Sigmoid colon (tissue), 4 donors: Measurements from ENCODE around the gene SMCO3.

ENCODE experiments used
- EP300 ChIP-seq, 4 donors: sonication (generic); formaldehyde crosslinking; IDR thresholded peaks; one replicate each; pipeline ENCODE4 v1.6.1; 2017; ENCODE audit warnings: antibody characterized with exemption in 4 of 4
- POLR2A ChIP-seq, 2 donors: fragments of 450-650 bp; IDR thresholded peaks; one replicate each; pipeline ENCODE4 v1.6.1; 2016; ENCODE audit warnings: antibody characterized with exemption in 2 of 2, mild to moderate bottlenecking in 2 of 2, moderate library complexity in 2 of 2
- TF ChIP-seq, protein P1 (sequence below), 4 experiments: fragments of 450-650 bp in 3 of 4; fragments of 200-600 bp in 1 of 4; IDR thresholded peaks; one replicate each; pipeline ENCODE4 v1.5.1; 2016 to 2019; ENCODE audit warnings: antibody characterized with exemption in 4 of 4, mild to moderate bottlenecking in 3 of 4, moderate library complexity in 2 of 4

DNA sequence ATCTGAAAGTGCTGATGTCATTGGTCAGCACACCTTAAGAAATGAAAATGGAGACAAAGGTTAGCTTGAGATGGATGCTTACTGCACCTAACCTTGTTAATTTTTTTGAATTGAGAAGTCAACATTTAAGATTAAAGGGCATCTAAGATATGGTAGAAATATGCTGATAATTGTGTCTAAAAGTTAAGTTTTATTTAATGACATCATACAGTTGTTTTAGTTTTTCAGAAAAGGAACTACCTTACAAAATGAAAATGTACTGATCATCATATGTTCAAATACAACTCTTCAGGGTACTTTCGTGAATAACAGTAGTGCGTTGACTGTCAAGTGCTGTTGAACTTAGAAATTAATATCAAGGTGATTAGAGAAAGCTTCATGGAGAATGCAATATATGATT lies 2.5 kb downstream of the SMCO3 start:
- no peak for TF ChIP-seq POLR2A (IDR thresholded peaks at IDR 0.05)
- TF ChIP-seq, protein P1, sequence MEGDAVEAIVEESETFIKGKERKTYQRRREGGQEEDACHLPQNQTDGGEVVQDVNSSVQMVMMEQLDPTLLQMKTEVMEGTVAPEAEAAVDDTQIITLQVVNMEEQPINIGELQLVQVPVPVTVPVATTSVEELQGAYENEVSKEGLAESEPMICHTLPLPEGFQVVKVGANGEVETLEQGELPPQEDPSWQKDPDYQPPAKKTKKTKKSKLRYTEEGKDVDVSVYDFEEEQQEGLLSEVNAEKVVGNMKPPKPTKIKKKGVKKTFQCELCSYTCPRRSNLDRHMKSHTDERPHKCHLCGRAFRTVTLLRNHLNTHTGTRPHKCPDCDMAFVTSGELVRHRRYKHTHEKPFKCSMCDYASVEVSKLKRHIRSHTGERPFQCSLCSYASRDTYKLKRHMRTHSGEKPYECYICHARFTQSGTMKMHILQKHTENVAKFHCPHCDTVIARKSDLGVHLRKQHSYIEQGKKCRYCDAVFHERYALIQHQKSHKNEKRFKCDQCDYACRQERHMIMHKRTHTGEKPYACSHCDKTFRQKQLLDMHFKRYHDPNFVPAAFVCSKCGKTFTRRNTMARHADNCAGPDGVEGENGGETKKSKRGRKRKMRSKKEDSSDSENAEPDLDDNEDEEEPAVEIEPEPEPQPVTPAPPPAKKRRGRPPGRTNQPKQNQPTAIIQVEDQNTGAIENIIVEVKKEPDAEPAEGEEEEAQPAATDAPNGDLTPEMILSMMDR (IDR thresholded peaks at IDR 0.05), result no peak
- TF ChIP-seq EP300 (IDR thresholded peaks at IDR 0.05), result no peak
